ENCODE results near the gene ENOX1.

The ENOX1 gene

DNA sequence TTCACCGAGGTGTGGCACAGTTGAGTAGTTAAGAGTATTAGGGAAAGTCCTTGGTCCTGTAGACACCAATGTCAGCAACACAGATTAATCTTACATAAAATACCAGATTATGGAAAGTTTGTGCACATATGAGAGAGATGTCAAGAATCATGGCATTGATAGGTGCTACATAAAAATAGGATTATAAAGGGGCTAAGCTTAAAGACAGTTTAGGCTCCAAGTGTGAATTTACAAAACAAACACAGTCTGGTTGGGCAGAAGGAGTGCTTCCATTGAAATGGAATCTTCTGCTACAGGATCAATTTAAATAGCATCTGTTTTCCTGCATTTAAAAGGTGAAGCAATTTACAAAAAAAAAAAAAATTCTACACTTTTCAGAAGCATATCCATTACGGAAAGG is 470.5 kb downstream of the ENOX1 start:
- Histone ChIP-seq H3K27me3 (no peaks in the 10 kb centered on the region), H3K4me3 (no peak overlapping the region), H3K36me3 (no peaks in the 10 kb centered on the region), H3K27ac (no peak overlapping the region), H3K9me3 (no peaks in the 10 kb centered on the region), H3K4me1 (peaks cover 0 to 14% (median 9%) of the 10 kb centered on the region in 4 donors)
- TF ChIP-seq, protein P1, sequence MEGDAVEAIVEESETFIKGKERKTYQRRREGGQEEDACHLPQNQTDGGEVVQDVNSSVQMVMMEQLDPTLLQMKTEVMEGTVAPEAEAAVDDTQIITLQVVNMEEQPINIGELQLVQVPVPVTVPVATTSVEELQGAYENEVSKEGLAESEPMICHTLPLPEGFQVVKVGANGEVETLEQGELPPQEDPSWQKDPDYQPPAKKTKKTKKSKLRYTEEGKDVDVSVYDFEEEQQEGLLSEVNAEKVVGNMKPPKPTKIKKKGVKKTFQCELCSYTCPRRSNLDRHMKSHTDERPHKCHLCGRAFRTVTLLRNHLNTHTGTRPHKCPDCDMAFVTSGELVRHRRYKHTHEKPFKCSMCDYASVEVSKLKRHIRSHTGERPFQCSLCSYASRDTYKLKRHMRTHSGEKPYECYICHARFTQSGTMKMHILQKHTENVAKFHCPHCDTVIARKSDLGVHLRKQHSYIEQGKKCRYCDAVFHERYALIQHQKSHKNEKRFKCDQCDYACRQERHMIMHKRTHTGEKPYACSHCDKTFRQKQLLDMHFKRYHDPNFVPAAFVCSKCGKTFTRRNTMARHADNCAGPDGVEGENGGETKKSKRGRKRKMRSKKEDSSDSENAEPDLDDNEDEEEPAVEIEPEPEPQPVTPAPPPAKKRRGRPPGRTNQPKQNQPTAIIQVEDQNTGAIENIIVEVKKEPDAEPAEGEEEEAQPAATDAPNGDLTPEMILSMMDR (IDR thresholded peaks at IDR 0.05): no peak
- intact Hi-C loops (cut with DNase I; ENCODE audit: low total_unique reads): no loop called here
- no peak for DNase-seq

DNA sequence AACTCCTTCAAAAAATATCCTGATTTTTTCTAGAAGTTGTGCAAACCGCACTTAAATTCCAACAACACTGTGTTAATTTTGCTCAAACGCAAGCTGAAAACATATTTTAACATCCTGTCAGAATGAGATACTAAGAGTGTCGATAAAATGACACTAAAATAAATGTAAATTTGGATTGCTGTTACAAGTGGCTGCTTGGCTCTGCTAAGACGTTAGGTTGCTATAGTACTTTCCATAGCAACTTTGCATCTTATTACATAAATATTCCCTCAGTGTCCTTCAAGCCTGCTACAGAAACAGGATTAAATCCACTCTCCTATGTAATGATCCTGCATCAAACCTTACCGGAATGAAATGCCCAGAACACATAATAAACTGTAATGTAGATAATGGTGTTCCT is 471.2 kb downstream of the ENOX1 start:
- Histone ChIP-seq H3K9me3 (no peaks in the 10 kb centered on the region), H3K4me3 (no peak overlapping the region), H3K27ac (no peak overlapping the region), H3K4me1 (peaks cover 0 to 14% (median 9%) of the 10 kb centered on the region in 4 donors), H3K36me3 (no peaks in the 10 kb centered on the region), H3K27me3 (no peaks in the 10 kb centered on the region)
- intact Hi-C loops (cut with DNase I; ENCODE audit: low total_unique reads): no loop called here
- no peak for DNase-seq
- TF ChIP-seq, protein P1 (IDR thresholded peaks at IDR 0.05): no peak

DNA sequence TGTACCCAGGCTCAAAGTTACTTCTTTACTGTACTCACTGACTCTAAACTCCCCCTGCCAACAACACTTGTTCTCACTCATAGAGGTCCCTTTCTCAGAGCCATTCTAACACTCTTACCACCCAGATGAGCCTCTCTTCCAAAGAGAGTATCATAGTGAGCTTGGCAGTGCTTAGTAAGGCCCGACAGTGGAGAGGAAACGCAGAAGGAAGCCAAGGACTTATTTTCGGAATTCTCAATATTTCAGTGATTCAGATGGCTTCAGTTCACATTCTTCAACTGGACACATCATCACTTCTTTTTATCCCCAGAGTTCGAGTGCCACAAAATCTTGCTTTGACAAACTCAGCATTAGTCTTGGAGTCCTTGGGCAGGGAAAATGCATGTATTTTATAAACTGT is 477.5 kb downstream of the ENOX1 start:
- TF ChIP-seq, protein P1 (IDR thresholded peaks at IDR 0.05): no peak
- H3K36me3 ChIP-seq: no peaks in the 10 kb centered on the region
- H3K4me1 ChIP-seq: no peaks in the 10 kb centered on the region
- H3K27ac ChIP-seq: no peak overlapping the region
- no peak for DNase-seq
- no peak overlapping the region for H3K4me3 ChIP-seq
- intact Hi-C loops (cut with DNase I; ENCODE audit: low total_unique reads): loop anchor here (10.0 kb wide), 1 partner anchor 495 kb away; no protein-coding TSS in a partner anchor
- no peaks in the 10 kb centered on the region for H3K27me3 ChIP-seq
- H3K9me3 ChIP-seq: no peaks in the 10 kb centered on the region

DNA sequence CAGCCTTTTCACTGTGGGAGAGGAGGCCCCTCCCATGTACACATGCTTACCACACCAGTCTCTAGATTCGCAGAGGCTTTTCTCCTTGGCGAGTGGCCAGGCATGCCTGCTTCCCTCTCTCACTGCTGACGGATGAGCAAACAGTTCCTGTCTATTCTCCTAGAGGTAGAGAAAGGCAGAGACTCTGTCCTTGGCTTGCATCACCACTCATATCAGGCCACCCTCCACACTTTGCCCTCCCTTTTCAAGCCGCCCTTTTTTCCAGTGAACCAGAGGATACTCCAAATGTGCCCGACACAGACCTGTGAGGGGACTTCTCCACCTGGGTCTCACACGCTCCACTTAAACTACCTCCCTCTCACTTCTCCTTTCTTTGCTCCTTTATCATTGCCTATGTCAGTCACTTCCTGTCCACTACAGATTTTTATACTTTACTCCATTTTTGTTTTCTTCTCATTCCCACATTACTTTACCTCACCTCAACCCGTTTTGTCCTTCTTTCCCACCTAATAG is 478.8 kb downstream of the ENOX1 start:
- H3K4me1 ChIP-seq: peaks cover 0 to 4% (median 2%) of the 10 kb centered on the region in 4 donors
- peak; percentile 78 to 81 for DNase-seq

DNA sequence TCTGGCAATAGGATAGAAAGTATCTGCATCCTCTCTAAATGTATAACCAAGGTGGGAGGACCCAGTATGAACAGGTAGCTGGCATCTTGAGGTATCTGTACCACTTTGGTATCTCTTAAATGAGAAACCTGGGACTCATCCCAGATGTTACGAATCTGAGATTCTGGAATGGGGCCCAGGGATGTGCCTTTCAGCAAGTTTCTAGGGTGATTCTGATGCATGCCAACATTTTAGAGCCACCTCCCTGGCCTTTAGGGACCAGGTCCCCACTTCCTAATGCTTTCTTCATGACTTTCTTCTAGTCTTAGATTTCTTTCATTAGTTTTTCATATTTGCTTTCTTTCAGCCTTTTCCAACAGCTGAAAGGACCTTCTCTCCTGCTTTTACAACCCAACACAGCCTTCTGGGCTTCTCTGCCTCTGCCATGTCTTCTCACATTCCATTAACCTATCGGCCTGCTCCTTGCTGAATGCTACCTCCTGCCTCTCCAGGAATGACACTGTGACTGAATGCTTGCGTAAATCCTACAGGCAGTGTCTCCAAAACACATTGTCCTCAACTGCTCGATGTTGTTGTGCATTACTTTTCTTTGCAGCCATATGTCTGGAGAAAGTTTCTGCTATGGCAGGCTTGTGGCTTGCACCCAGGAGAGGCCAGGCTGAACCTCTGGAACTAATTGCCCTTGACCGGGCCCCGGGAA is 479.4 kb downstream of the ENOX1 start:
- Histone ChIP-seq H3K4me3 (no peak overlapping the region), H3K36me3 (no peaks in the 10 kb centered on the region), H3K4me1 (peaks cover 0 to 7% (median 3%) of the 10 kb centered on the region in 4 donors), H3K9me3 (no peaks in the 10 kb centered on the region), H3K27ac (no peak overlapping the region), H3K27me3 (no peaks in the 10 kb centered on the region)
- intact Hi-C loops (cut with DNase I; ENCODE audit: low total_unique reads): loop anchor here (10.0 kb wide), 1 partner anchor 497 kb away; no protein-coding TSS in a partner anchor
- no peak for DNase-seq
- TF ChIP-seq, protein P1 (IDR thresholded peaks at IDR 0.05): no peak

More for the DNA sequence above, 478.8 kb downstream of the ENOX1 start:
- Histone ChIP-seq H3K4me3 (no peak overlapping the region), H3K36me3 (no peaks in the 10 kb centered on the region), H3K9me3 (no peaks in the 10 kb centered on the region), H3K27me3 (no peaks in the 10 kb centered on the region), H3K27ac (no peak overlapping the region)
- intact Hi-C loops (cut with DNase I; ENCODE audit: low total_unique reads): loop anchor here (10.0 kb wide), 1 partner anchor 497 kb away; no protein-coding TSS in a partner anchor
- TF ChIP-seq, protein P1 (IDR thresholded peaks at IDR 0.05): no peak

Data from tibial artery (tissue), 4 donors.